CD4-positive, alpha-beta T cell treated with Interleukin-6 for 4 hours (primary cell): ENCODE data around the gene ASIC2.

ENCODE experiments used
- DNase-seq: peaks from one replicate; pipeline ENCODE4 v3.0.0-alpha.2; 2020; ENCODE audit warnings: mixed read lengths

Gene ASIC2

GRCh38 chr17:33055746-33056145 is 237.3 kb downstream of the ASIC2 start:
- DNase-seq = no peak

DNA sequence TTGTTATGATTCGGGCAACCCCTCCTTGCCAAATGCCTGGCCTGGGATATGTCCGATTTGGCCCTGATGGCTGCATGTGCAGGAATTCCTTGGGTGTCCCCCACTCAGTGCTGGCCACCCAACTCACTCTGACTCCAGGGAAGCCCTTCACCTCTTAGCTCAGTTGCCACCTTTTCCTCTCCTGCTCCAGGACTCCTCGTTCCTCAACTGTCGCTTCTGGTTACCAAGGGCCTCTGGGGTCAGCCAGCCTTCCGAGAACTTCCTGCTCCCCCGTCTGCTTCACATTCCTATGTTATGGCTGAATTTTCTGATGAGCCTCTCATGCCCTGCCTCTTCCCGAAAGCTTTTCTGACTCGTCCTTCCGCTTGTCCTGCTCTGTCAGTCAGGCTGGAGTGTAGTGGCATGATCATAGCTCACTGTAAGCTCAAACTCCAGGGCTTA is 237.9 kb downstream of the ASIC2 start:
- no peak for DNase-seq

GRCh38 chr17:33054412-33054811 is 238.7 kb downstream of the ASIC2 start:
- no peak for DNase-seq

DNA sequence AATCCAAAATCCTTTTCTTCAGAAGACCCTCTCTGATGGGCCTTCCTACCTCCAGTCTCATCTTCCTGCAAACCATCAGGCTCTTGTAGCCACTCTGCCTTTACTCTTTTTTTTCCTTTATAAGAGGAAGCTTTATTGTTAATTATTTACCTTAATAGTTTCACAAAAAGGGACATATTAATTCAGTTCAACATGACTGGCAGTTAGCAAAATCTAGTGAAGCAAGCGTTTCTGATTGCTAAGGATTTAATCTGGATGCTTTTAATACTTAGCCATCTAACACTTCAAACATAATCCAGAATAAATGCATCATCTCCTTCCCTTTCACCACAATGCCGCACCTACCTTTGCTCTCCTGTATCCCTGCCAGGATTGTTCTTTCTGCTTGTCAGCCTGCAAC is 239.4 kb downstream of the ASIC2 start:
- DNase-seq = no peak

- DNase-seq = no peak
Observed at GRCh38 chr17:33052856-33053255, 240.2 kb downstream of the ASIC2 start.

DNA sequence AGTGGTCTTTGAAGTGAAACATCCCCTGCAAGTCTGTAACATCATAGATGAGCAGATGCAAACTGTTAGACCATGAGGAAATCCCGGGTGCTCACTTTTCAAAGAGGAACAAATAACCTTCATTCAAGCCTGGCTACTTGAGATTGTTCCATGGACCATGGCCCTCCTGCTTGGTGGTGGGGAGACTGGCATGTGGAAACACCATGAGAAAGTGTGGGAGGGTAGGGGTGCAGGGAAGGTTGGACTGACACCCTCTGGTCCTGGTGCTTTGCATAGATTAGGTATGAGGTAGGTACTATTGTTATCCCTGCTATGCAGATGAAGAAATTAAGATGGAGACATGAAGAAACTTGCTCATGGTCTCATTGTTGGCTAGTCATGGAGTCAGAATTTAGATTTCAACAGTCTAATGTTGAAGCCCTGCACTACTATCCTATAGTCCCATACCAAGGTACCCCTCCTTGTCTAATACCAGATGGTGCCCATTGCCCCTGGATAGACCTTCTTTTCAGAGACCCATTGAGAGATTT is 242.4 kb downstream of the ASIC2 start:
- no peak for DNase-seq

- DNase-seq = no peak
Observed at GRCh38 chr17:33049781-33050414, 243.2 kb downstream of the ASIC2 start.

GRCh38 chr17:33046361-33047255 is 246.5 kb downstream of the ASIC2 start:
- no peak for DNase-seq

DNA sequence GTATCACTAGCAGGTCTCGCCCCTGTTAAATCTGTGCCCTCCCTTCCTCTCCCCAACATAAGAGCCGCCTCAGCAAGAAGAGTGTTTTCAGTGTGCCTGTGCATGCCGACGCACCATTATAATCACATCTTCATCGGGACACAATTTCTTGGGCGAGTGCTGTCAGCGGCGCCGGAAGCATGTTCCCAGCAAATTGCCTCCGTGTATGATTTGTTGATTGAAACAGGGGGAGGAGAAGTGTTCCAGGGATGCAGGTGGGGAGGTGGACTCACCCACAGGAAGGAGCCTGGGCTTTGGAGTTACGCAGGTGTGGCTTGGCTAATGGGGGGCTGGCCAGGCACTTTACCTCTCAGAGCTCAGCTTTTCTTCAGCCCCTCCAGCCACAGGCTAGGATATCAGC is 247.9 kb downstream of the ASIC2 start:
- no peak for DNase-seq

DNA sequence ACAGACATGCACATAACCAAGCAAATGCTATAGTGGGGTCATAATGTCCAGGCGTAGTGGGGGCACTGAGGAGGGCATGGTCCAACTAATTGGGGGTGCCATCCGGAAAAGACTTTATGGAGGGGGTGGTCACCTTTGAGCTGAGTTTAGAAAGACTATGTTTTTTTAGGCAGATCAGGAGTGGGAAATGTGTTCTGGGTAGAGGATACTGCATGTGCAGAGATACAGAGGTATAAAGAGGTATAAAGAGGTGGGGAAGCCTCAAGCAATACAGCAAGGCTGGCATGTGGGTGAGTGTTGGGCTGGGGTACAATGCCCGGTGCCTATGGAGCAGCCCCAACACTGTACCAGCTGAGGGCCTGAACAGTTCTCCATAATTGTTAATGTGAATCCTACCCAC is 248.3 kb downstream of the ASIC2 start:
- no peak for DNase-seq

- no peak for DNase-seq
Observed at GRCh38 chr17:33040461-33040860, 252.6 kb downstream of the ASIC2 start.

- DNase-seq = no peak
Observed at GRCh38 chr17:33039874-33040273, 253.2 kb downstream of the ASIC2 start.

GRCh38 chr17:33038740-33039139 is 254.4 kb downstream of the ASIC2 start:
- DNase-seq = no peak

DNA sequence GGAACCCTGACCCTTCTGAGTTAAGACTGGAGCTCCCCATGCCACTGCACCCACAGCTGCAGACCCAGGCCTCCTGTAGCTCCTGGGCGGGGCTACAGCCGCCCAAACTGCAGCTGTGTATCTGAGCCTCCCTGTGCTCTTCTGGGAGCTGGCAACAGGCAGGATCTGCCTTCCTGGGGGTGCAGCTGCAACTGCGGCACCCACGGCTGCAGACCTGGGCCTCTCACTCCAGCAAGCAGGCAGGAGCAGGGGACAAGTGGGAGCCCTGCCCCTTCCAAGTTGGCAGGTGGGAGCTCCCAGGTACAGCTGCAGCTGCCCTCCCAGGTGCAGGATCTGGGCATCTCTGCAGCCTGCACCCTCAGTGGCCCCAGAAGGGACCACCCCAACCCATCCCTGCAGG is 259.9 kb downstream of the ASIC2 start:
- DNase-seq = no peak

- no peak for DNase-seq
Observed at GRCh38 chr17:33028778-33029177, 264.3 kb downstream of the ASIC2 start.

GRCh38 chr17:33028061-33028460 is 265.0 kb downstream of the ASIC2 start:
- DNase-seq = no peak

- DNase-seq = no peak
Observed at GRCh38 chr17:33024688-33025486, 268.2 kb downstream of the ASIC2 start.

DNA sequence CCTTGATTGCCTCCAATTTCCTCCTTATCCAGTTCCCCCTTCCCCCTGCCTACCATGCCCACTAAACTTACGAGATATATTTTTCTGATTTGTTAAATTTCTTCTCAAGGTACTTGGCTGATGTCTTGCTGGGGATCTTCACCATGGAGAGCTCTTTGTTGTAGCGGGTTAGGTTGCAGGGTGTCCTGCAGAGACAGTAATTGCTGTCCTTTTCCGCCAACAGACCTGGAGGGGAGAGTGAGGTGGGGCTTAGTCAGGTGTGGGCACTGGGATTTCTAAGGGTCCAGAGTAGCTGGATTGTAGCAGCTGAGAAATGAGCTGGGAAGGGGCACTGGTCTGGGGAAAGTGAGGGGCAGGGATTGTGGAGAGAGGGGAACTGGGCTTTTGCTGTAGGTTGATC is 269.3 kb downstream of the ASIC2 start:
- no peak for DNase-seq

DNA sequence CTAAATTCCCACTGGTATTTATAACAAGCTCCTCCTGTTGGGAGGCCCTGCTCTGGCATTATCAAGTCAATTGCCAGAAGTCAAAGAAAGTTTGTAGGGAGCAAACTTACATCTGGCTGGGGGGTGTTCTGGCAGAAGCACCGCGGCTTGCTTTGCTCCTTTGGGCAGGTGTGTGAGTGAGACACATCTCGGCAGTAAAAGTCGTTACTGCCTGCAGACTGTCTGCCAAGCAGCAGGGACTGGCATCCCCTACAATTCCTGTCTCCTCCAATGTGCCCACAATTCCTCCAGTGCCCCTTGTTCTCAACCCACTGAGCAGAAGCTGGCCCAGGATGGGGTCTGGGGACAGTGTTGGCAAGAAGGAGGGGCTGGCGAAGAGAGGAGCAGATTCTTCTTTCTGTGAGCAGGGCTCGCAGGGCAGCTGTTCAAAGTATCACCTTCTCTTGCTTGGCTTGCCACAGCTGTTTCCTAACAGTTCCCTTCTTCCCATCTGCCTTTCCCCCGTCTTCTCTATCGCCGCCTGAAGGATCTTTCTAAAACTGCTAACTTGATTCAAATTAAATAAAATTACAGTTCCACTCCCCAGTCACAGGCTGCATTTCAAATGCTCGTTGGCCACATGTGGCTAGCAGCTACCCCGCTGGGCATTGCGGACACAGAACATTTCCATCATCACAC is 271.2 kb downstream of the ASIC2 start:
- DNase-seq = no peak

DNA sequence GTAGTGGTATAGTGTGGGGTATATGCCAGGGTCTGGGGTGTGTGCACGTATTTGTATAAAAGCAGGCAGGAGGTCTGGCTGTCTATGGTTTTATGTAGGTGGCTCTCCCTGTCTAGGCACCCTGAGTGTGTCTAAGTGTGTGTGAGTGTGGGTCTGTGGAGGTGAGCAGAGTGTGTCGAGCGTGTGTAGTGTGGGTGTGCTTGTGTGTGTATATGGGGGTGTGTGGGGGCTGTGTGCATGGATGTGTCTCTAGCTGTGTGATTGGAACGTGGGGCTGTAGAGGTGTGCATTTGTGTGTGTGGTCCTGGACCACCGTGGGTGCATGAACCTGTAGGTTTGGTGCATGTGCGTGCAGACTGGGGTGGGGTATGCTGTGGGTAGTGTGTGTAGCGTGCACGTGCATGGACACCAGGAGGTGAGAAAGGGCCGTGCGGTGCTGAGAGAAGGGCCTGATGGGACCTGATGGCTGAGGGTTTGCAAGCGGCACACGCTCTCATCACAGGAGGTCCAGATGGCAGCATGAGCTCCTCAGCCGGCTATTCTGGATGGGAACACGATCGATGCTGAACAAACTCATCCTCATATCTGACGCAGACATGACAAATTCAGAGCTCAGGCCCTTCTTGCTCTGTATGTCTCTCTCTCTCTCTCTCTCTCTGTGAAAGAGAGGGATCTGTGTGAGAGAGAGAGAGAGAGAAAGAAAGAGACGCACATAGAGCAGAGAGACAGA is 273.8 kb downstream of the ASIC2 start:
- DNase-seq = no peak

DNA sequence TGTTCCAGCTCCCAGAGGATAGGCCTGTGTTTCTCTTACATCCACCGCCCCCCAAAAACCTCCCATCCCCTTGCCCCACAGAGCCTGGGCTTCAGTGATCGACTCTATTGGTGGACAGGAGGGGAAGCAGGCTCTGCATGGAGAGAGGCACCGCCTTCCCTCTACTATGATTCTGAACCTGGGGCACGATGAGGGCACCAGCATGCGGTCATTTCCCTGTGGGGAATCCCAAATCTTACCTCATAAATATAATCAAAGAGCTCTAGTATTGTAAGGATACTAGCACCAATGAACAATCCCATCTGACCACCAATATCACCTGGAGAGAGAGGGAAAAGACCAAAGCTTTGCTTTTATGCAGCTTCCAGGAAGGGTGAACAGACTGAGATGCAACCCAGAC is 275.7 kb downstream of the ASIC2 start:
- DNase-seq = no peak

- no peak for DNase-seq
Observed at GRCh38 chr17:33016920-33017319, 276.2 kb downstream of the ASIC2 start.
